DMS 273 (cell line): Measurements from ENCODE around the gene CTNNBIP1.
A peak's percentile ranks its signal among the peaks of the same experiment; 100 is the strongest.

Source experiments
- DNase-seq: peaks from one replicate; lab custom pipeline; 2025; ENCODE audit not compliant: unreplicated experiment; lab: John Stamatoyannopoulos, UW

CTNNBIP1 gene

GRCh38 chr1:9905010-9905409, 5.1 kb downstream of the CTNNBIP1 start:
- no peak for DNase-seq

GRCh38 chr1:9904596-9904995, 5.5 kb downstream of the CTNNBIP1 start:
- no peak for DNase-seq

- DNase-seq = no peak
Measured at GRCh38 chr1:9903801-9904527, 6.1 kb downstream of the CTNNBIP1 start.

GRCh38 chr1:9902060-9902452, 8.0 kb downstream of the CTNNBIP1 start:
- DNase-seq = peak; percentile 40

GRCh38 chr1:9901148-9902059, 8.7 kb downstream of the CTNNBIP1 start:
- no peak for DNase-seq

GRCh38 chr1:9900142-9901043, 9.7 kb downstream of the CTNNBIP1 start:
- no peak for DNase-seq

- no peak for DNase-seq
Measured at GRCh38 chr1:9894115-9894514, 16.0 kb downstream of the CTNNBIP1 start.

- DNase-seq = peak; percentile 25
Measured at GRCh38 chr1:9892563-9893528, 17.2 kb downstream of the CTNNBIP1 start.

- DNase-seq = peak; percentile 34
Measured at GRCh38 chr1:9891207-9891606, 18.9 kb downstream of the CTNNBIP1 start.

- DNase-seq = peak; percentile 83
Measured at GRCh38 chr1:9890224-9890731, 19.8 kb downstream of the CTNNBIP1 start.

- no peak for DNase-seq
Measured at GRCh38 chr1:9889411-9889810, 20.7 kb downstream of the CTNNBIP1 start.

GRCh38 chr1:9888886-9889285, 21.2 kb downstream of the CTNNBIP1 start:
- DNase-seq = no peak

GRCh38 chr1:9887070-9887469, 23.0 kb downstream of the CTNNBIP1 start:
- DNase-seq = no peak

- no peak for DNase-seq
Measured at GRCh38 chr1:9886092-9886742, 23.9 kb downstream of the CTNNBIP1 start.

GRCh38 chr1:9884805-9885204, 25.3 kb downstream of the CTNNBIP1 start:
- no peak for DNase-seq

- DNase-seq = no peak
Measured at GRCh38 chr1:9883585-9884449, 26.3 kb downstream of the CTNNBIP1 start.

- no peak for DNase-seq
Measured at GRCh38 chr1:9882945-9883303, 27.1 kb downstream of the CTNNBIP1 start.

GRCh38 chr1:9882296-9882944, 27.6 kb downstream of the CTNNBIP1 start:
- no peak for DNase-seq
